Liver (tissue), 3 donors: ENCODE data around the gene ADGRF1.

Source experiments
- CTCF ChIP-seq: fragments of 150-350 bp; IDR thresholded peaks from 2 replicates; pipeline ENCODE4 v1.5.1; 2017; ENCODE audit warnings: improper control_type of control experiment, low read depth, low read length; ENCODE audit not compliant: missing input control
- FOXA1 ChIP-seq: IDR thresholded peaks from 2 replicates; pipeline ENCODE4 v1.6.1; 2016; ENCODE audit warnings: antibody characterized with exemption
- GABPA ChIP-seq, 2 donors: IDR thresholded peaks in 1 of 2; conservative IDR thresholded peaks in 1 of 2; 2 replicates each; pipeline ENCODE4 v1.6.1; 2016; ENCODE audit warnings: antibody characterized with exemption in 2 of 2, mild to moderate bottlenecking in 1 of 2, moderate library complexity in 1 of 2
- HNF4A ChIP-seq, 2 donors: conservative IDR thresholded peaks; 2 replicates each; pipeline ENCODE4 v1.6.1; 2016; ENCODE audit warnings: antibody characterized with exemption in 2 of 2, mild to moderate bottlenecking in 2 of 2
- HNF4G ChIP-seq: IDR thresholded peaks from 2 replicates; pipeline ENCODE4 v1.6.1; 2016; ENCODE audit warnings: antibody characterized with exemption
- JUND ChIP-seq, 2 donors: IDR thresholded peaks; 2 replicates each; pipeline ENCODE4 v1.6.1; 2016; ENCODE audit warnings: antibody characterized with exemption in 2 of 2
- MAX ChIP-seq: IDR thresholded peaks from 2 replicates; pipeline ENCODE4 v1.6.1; 2016; ENCODE audit warnings: antibody characterized with exemption
- NR2F2 ChIP-seq: IDR thresholded peaks from 2 replicates; pipeline ENCODE4 v1.6.1; 2016; ENCODE audit warnings: antibody characterized with exemption
- RAD21 ChIP-seq, 2 donors: IDR thresholded peaks; 2 replicates each; pipeline ENCODE4 v1.6.1; 2016; ENCODE audit warnings: antibody characterized with exemption in 2 of 2, mild to moderate bottlenecking in 2 of 2
- REST ChIP-seq: IDR thresholded peaks from 2 replicates; pipeline ENCODE4 v1.6.1; 2016; ENCODE audit warnings: antibody characterized with exemption, mild to moderate bottlenecking
- TAF1 ChIP-seq: conservative IDR thresholded peaks from 2 replicates; pipeline ENCODE4 v1.6.1; 2016; ENCODE audit warnings: antibody characterized with exemption, mild to moderate bottlenecking
- YY1 ChIP-seq: IDR thresholded peaks from 2 replicates; pipeline ENCODE4 v1.6.1; 2016; ENCODE audit warnings: antibody characterized with exemption, mild to moderate bottlenecking
- donor health status: healthy.
- donor health status: healthy.

DNA sequence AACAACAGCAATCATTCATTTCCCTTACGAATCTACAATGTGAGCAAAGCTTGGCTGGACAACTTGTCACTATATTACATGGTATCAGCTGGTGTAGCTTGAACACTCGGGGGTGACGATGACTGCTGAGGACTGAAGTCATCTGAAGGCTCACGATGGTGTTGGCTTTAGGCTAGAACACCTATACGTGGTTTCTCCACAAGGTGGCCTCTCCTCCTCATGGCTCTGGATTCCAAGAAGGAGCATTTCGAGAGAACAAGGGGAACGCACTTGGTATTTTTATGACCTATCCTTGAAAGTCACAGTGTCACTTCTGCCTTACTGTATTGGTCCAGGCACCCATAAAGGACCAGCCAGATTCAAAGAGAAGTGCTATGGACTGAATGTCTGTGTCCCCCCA lies 37.5 kb upstream of the ADGRF1 start:
- no peak for TF ChIP-seq GABPA (IDR thresholded peaks at IDR 0.05 in 1 of 2, conservative IDR thresholded peaks at IDR 0.05 in 1 of 2)
- TF ChIP-seq CTCF = no peak
- no peak for TF ChIP-seq RAD21 (IDR thresholded peaks at IDR 0.05)
- no peak for TF ChIP-seq YY1
- TF ChIP-seq JUND (IDR thresholded peaks at IDR 0.05) = no peak
- no peak for TF ChIP-seq REST
- no peak for TF ChIP-seq TAF1
- no peak for TF ChIP-seq MAX
- TF ChIP-seq NR2F2 = no peak
- no peak for TF ChIP-seq FOXA1
- no peak for TF ChIP-seq HNF4A (conservative IDR thresholded peaks at IDR 0.05)
- TF ChIP-seq HNF4G = no peak
